ENCODE data around the gene SRPRA. TPM values are rescaled to one million over a fixed set of nuclear protein-coding genes. Genes with fewer than 3 reads are reported as not detected.

SRPRA gene
- total RNA-seq, 4 donors from 2014 or later: 95.3 to 153 (median 125) TPM

DNA sequence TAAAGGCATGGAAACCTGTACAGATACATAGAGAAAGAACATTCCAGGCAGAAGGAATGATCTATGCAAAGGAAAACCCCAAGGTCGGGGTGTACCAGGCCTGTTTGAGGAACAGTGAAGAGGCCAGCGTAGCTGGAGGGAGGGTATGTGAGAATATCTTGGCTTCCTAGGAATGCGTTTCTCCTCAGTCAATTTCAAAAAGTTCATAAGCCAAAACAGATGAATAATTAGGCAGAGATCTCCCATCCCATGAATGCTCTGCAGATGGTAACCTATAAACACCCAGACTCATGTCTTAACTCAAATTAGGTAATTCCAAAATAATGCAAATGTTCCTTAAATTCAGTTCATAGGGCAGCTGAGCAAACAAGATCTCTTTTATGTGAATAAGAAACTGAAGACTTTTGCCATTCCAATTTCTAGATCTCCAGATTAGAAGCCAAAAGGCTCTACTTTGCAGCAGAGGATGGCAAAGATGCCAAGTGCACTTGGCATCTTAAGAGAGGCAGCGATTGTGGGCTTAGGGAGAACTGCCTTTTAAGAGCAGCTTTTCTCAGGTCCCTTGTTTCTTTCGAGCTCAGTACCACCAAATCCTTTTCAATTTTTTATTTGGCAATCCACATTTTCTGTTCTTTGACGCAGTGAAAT, 43.9 kb downstream of the SRPRA start:
- H3K4me1 ChIP-seq: no peaks in the 10 kb centered on the region
- H3K27me3 ChIP-seq: no peaks in the 10 kb centered on the region
- TF ChIP-seq, protein P1, sequence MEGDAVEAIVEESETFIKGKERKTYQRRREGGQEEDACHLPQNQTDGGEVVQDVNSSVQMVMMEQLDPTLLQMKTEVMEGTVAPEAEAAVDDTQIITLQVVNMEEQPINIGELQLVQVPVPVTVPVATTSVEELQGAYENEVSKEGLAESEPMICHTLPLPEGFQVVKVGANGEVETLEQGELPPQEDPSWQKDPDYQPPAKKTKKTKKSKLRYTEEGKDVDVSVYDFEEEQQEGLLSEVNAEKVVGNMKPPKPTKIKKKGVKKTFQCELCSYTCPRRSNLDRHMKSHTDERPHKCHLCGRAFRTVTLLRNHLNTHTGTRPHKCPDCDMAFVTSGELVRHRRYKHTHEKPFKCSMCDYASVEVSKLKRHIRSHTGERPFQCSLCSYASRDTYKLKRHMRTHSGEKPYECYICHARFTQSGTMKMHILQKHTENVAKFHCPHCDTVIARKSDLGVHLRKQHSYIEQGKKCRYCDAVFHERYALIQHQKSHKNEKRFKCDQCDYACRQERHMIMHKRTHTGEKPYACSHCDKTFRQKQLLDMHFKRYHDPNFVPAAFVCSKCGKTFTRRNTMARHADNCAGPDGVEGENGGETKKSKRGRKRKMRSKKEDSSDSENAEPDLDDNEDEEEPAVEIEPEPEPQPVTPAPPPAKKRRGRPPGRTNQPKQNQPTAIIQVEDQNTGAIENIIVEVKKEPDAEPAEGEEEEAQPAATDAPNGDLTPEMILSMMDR (IDR thresholded peaks at IDR 0.05): no peak
- TF ChIP-seq POLR2A (IDR thresholded peaks at IDR 0.05): no peak
- H3K27ac ChIP-seq: no peak overlapping the region
- no peaks in the 10 kb centered on the region for H3K9me3 ChIP-seq
- WGBS, 2 donors: 86 to 89% methylated on average over 6 of the region's 6 CpGs
- intact Hi-C loops (cut with DNase I): no loop called here
- H3K4me3 ChIP-seq (replicated peaks in 1 of 3): no peak overlapping the region
- no peak for DNase-seq
- H3K36me3 ChIP-seq: no peaks in the 10 kb centered on the region

DNA sequence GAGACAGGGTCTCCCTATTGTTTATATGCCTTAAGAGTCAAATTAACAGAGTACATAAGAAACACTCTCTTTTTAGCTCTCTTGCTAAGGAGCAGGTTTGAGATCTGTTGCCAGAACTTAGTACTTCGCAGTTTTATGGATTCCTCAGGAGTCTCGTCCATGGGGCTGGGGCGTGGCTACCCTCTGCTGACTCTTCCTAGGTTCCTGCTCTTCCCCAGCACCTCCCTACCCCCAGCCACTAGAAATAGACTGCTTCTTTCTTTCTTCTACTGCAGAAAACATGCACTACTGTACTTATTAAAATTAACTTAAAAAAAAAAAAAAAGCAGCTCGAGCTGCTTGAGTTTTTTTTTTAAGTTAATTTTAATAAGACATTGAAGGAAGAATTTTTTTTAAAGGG, 49.1 kb downstream of the SRPRA start:
- no peaks in the 10 kb centered on the region for H3K36me3 ChIP-seq
- WGBS, 2 donors: 80 to 92% methylated on average over 4 of the region's 4 CpGs
- no peak overlapping the region for H3K27ac ChIP-seq
- no peak for DNase-seq
- no peak overlapping the region for H3K4me3 ChIP-seq (replicated peaks in 1 of 3)
- peaks cover 0 to 9% of the 10 kb centered on the region in 2 donors for H3K4me1 ChIP-seq
- H3K9me3 ChIP-seq: no peaks in the 10 kb centered on the region
- no peak for TF ChIP-seq POLR2A (IDR thresholded peaks at IDR 0.05)
- TF ChIP-seq, protein P1 (IDR thresholded peaks at IDR 0.05): no peak
- no peaks in the 10 kb centered on the region for H3K27me3 ChIP-seq
- intact Hi-C loops (cut with DNase I): no loop called here

DNA sequence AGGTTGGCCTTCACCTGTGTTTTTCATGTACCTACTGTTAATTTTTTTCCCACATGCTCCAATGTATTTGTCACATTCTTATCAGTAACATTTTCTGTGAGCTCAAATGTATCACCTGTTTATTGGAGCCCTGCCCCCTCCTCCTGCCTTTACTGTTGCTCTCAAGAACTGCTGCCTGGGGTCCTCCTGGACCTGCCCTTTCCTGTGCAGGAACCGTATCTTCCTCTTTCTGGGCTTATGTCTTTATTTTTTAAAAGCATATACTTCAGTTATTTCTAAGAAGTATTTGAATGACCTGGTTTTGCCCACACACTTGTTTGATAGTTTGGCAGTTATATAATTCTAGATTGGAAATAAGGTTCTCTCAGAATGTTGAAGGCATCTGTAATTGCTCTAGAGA, 51.2 kb downstream of the SRPRA start:
- Histone ChIP-seq H3K27ac (no peak overlapping the region), H3K27me3 (no peaks in the 10 kb centered on the region), H3K9me3 (no peaks in the 10 kb centered on the region), H3K4me3 (replicated peaks in 1 of 3) (no peak overlapping the region), H3K4me1 (peaks cover 6 to 17% of the 10 kb centered on the region in 2 donors), H3K36me3 (no peaks in the 10 kb centered on the region)
- no peak for TF ChIP-seq POLR2A (IDR thresholded peaks at IDR 0.05)
- TF ChIP-seq, protein P1 (IDR thresholded peaks at IDR 0.05): no peak
- intact Hi-C loops (cut with DNase I): no loop called here
- no peak for DNase-seq
- 77 to 79% methylated on average over 1 of the region's 1 CpG for WGBS, 2 donors

DNA sequence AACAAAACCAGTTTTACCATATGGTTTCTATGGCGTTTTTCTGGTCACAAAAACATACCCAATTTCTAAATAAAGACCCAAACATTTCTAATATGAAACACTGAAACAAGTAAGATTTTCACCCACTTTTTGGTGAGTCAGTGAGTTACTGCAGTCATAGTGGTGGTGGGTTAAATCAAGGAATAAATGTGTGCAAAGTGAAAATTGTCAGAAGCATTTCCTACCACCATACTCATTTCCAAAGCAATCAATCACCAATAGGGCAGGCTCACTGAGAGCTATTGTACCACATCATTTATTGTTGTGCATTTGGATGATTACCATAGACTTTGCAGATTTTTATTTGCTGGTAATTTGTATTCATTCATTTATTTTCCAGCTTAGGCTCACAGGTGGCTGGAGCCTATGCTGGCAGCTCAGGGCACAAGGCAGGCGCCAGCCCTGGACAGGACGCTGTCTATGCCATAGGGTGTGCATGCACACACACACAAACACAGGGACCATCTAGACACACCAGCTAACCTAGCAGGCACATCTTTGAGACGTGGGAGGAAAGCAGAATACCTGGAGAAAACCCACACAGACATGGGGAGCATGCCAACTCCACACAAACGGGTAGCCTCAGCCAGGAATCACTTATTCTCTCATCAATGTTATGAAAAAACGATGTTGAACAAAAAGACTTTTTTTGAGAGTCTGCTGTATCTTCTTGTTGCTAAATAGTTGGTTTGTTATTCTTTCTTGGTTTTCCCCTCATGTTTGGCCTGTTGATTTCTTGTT, 52.0 kb downstream of the SRPRA start:
- Histone ChIP-seq H3K4me1 (peaks cover 10 to 21% of the 10 kb centered on the region in 2 donors), H3K36me3 (no peaks in the 10 kb centered on the region), H3K4me3 (replicated peaks in 1 of 3) (no peak overlapping the region), H3K9me3 (no peaks in the 10 kb centered on the region), H3K27me3 (no peaks in the 10 kb centered on the region), H3K27ac (no peak overlapping the region)
- 86 to 93% methylated on average over 6 of the region's 6 CpGs for WGBS, 2 donors
- TF ChIP-seq, protein P1 (IDR thresholded peaks at IDR 0.05): no peak
- no peak for TF ChIP-seq POLR2A (IDR thresholded peaks at IDR 0.05)
- intact Hi-C loops (cut with DNase I): no loop called here
- DNase-seq: no peak

DNA sequence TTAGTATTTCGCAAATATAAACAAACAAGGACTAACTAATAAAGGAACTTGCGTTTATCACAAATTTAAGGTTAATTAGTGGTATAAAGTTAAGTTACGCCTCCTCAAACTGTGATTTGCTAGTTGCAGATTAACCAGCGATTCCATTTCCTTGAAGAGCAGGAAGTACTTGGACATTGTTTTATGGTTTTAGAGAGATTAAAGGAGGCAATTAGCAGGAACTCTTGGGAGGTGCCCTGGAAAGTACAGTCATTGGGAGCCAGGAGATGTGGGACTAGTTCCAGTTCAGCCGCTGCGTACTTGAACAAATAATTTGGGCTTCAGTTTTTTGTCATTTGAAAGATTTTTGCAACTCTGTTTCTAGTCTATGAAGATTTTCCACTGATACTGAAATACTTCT, 53.9 kb downstream of the SRPRA start:
- intact Hi-C loops (cut with DNase I): loop anchor here (5.0 kb wide), 1 partner anchor 52 kb away; the partner anchor contains the start of genes FOXRED1 and SRPRA
- no peak overlapping the region for H3K27ac ChIP-seq

More for the DNA sequence above, 53.9 kb downstream of the SRPRA start:
- Histone ChIP-seq H3K4me3 (replicated peaks in 1 of 3) (no peak overlapping the region), H3K27me3 (no peaks in the 10 kb centered on the region), H3K9me3 (no peaks in the 10 kb centered on the region), H3K36me3 (no peaks in the 10 kb centered on the region), H3K4me1 (peaks cover 17 to 25% of the 10 kb centered on the region in 2 donors)
- 48 to 67% methylated on average over 6 of the region's 6 CpGs for WGBS, 2 donors
- TF ChIP-seq, protein P1 (IDR thresholded peaks at IDR 0.05): no peak
- TF ChIP-seq POLR2A (IDR thresholded peaks at IDR 0.05): no peak
- DNase-seq: no peak

All from thyroid gland (tissue), 4 donors.